CD4-positive, alpha-beta memory T cell (primary cell): ENCODE results near the gene CTSZ. TPM values are rescaled to one million over a fixed set of nuclear protein-coding genes. Genes with fewer than 3 reads are reported as not detected.

Experiments
- CTCF ChIA-PET: fragments of 350-600 bp; sonication (Branson Sonifier 250); formaldehyde crosslinking; loops from one replicate; lab custom pipeline; 2021; ENCODE audit warnings: inconsistent platforms; ENCODE audit not compliant: partially characterized antibody; lab: Charles Lee
- POLR2A ChIA-PET: fragments of 350-600 bp; sonication (Branson Sonifier 250); formaldehyde crosslinking; loops from one replicate; lab custom pipeline; 2021; ENCODE audit not compliant: partially characterized antibody; lab: Charles Lee
- DNase-seq, 5 donors: peaks; one replicate each; pipeline versions ENCODE4 v3.0.0 to v3.0.0-alpha.2; 2020 to 2022; ENCODE audit warnings: mixed read lengths in 1 of 5
- H3K27ac ChIP-seq: one replicate; pipeline ENCODE4 v1.7.0; 2013; ENCODE audit warnings: low read depth, low read length
- H3K27me3 ChIP-seq: 2 replicates; pipeline ENCODE4 v1.7.0; 2013; ENCODE audit warnings: mild to moderate bottlenecking, low read length, moderate library complexity; ENCODE audit not compliant: insufficient read depth
- H3K36me3 ChIP-seq: 2 replicates; pipeline ENCODE4 v1.7.0; 2013; ENCODE audit warnings: mild to moderate bottlenecking, low read length, moderate library complexity; ENCODE audit not compliant: insufficient read depth
- H3K4me1 ChIP-seq: 2 replicates; pipeline ENCODE4 v1.7.0; 2013; ENCODE audit warnings: mild to moderate bottlenecking, low read length, moderate library complexity; ENCODE audit not compliant: insufficient read depth
- H3K4me3 ChIP-seq, 2 donors: one replicate each; pipeline ENCODE4 v1.7.0; 2013; ENCODE audit warnings: low read length in 2 of 2, mild to moderate bottlenecking in 1 of 2
- H3K9me3 ChIP-seq, 2 donors: one replicate each; pipeline ENCODE4 v1.7.0; 2013; ENCODE audit warnings: low read length in 2 of 2, control low read depth in 1 of 2; ENCODE audit not compliant: control insufficient read depth in 1 of 2
- H3K27ac Mint-ChIP-seq, 7 donors: one replicate each; pipeline ENCODE4 v1.8.0; 2020 to 2021; ENCODE audit warnings: mixed read lengths in 7 of 7, mild to moderate bottlenecking in 6 of 7, inconsistent platforms in 3 of 7, moderate library complexity in 3 of 7
- H3K27me3 Mint-ChIP-seq, 2 donors: one replicate each; pipeline ENCODE4 v1.8.0; 2020 to 2021; ENCODE audit warnings: mixed read lengths in 2 of 2
- H3K36me3 Mint-ChIP-seq, 2 donors: one replicate each; pipeline ENCODE4 v1.8.0; 2020 to 2021; ENCODE audit warnings: mixed read lengths in 2 of 2, inconsistent platforms in 1 of 2, mild to moderate bottlenecking in 1 of 2
- H3K4me1 Mint-ChIP-seq, 4 donors: one replicate each; pipeline ENCODE4 v1.8.0; 2020 to 2021; ENCODE audit warnings: mixed read lengths in 4 of 4, mild to moderate bottlenecking in 1 of 4
- H3K4me3 Mint-ChIP-seq, 8 donors: one replicate each; pipeline ENCODE4 v1.8.0; 2020 to 2021; ENCODE audit warnings: mixed read lengths in 8 of 8, mild to moderate bottlenecking in 7 of 8, moderate library complexity in 6 of 8, inconsistent platforms in 3 of 8
- H3K9me3 Mint-ChIP-seq, 8 donors: one replicate each; pipeline ENCODE4 v1.8.0; 2020 to 2021; ENCODE audit warnings: mixed read lengths in 8 of 8, mild to moderate bottlenecking in 5 of 8, inconsistent platforms in 3 of 8, moderate library complexity in 1 of 8
- intact Hi-C: fragments of 100-400 bp; cut with micrococcal nuclease; formaldehyde crosslinking; loops from one replicate; pipeline ENCODE4 v1.15.1; 2023
- polyA plus RNA-seq, 2 donors: library from polyadenylated mRNA; unstranded; fragments of 300-500 nt; fragmentation: Illumina TruSeq; gene quantifications; one replicate each; pipeline ENCODE4 v1.2.3, GENCODE V29; 2021
- total RNA-seq, 2 experiments: library from RNA; stranded (reverse); gene quantifications; one replicate each; pipeline ENCODE4 v1.2.3, GENCODE V29; 2021

CTSZ gene
- total and polyA plus RNA-seq, 4 experiments from 2014 or later = 0.76 to 37.3 (median 19.1) TPM

DNA sequence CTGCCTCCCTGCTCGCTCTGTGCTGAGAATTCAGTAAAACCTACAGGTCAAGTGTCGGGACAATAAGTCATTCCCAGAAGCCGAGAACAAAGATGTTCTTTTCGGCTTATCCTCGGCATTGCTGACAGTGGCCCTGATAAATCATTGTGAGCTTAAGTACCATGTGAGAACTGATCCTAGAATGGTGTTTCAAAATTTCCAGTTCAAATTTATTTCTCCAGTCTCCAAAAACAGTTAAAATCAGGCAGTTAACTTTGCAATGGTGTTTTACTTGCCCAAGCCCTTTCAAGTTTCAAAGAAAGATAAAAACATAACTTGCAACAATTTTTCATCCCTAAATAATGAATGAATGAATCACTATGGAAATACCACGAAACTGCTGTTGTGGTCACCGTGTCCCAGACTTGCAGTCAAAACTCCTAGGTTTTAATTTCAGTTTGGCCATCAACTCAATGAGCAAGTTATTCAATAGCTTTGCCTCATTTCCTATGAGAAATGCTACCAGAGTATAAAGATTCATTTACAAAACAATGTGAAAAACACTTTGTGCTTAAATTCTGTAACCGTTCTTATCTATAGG lies 20.8 kb upstream of the CTSZ start:
- Histone ChIP-seq H3K4me1 (peaks cover 59% of the 10 kb centered on the region), H3K27ac (no peak overlapping the region), H3K4me3 (no peak overlapping the region), H3K27me3 (no peaks in the 10 kb centered on the region), H3K36me3 (peaks cover 69% of the 10 kb centered on the region), H3K9me3 (no peaks in the 10 kb centered on the region)
- H3K36me3 Mint-ChIP-seq = peaks cover 65 to 83% of the 10 kb centered on the region in 2 donors
- ChIA-PET CTCF (no interaction called here), POLR2A (no interaction called here)
- H3K4me3 Mint-ChIP-seq = peak overlapping the region in 2 of 8 donors; percentile 11 to 26
- peaks cover 48 to 73% (median 60%) of the 10 kb centered on the region in 4 donors for H3K4me1 Mint-ChIP-seq
- peaks cover 0 to 2% (median 0%) of the 10 kb centered on the region in 8 donors for H3K9me3 Mint-ChIP-seq
- no peak for DNase-seq
- no peaks in the 10 kb centered on the region for H3K27me3 Mint-ChIP-seq
- intact Hi-C loops = no loop called here
- peak overlapping the region in 3 of 7 donors; percentile 31 to 86 (median 44) for H3K27ac Mint-ChIP-seq

GRCh38 chr20:59026904-59027740 lies 20.1 kb upstream of the CTSZ start:
- Mint-ChIP-seq H3K9me3 (peaks cover 0 to 1% (median 0%) of the 10 kb centered on the region in 8 donors), H3K4me1 (peaks cover 48 to 69% (median 57%) of the 10 kb centered on the region in 4 donors), H3K36me3 (peaks cover 71 to 87% of the 10 kb centered on the region in 2 donors), H3K27ac (peak overlapping the region in 6 of 7 donors; percentile 26 to 44 (median 36)), H3K4me3 (peak overlapping the region in 5 of 8 donors; percentile 0 to 33 (median 11)), H3K27me3 (no peaks in the 10 kb centered on the region)
- ChIA-PET CTCF (interaction anchor here (1.9 kb wide), 1 partner anchor 160 kb away, joined by 4 read pairs; no protein-coding TSS in a partner anchor), POLR2A (no interaction called here)
- Histone ChIP-seq H3K27ac (no peak overlapping the region), H3K4me3 (no peak overlapping the region), H3K36me3 (peaks cover 75% of the 10 kb centered on the region), H3K9me3 (no peaks in the 10 kb centered on the region), H3K4me1 (peaks cover 55% of the 10 kb centered on the region), H3K27me3 (no peaks in the 10 kb centered on the region)
- intact Hi-C loops = no loop called here
- no peak for DNase-seq

DNA sequence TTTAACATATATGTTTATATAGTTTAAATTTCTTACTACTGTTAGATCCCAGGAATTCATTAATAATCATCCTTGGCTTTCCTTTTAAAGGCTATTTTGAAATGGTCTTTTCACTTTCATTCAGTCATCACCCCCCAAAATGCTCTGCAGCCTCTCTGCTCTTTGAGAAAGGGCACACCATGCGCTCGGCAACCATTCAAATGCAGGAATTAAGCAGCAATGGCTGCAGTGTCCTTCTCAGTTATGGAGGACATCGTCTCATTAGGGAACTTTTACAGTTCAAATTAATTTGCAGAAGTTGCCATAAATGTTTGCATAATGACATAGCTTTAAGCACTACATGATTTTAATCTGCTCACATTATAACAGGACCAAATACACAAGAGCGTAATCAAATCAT lies 18.5 kb upstream of the CTSZ start:
- H3K4me3 Mint-ChIP-seq = no peak overlapping the region
- no peaks in the 10 kb centered on the region for H3K27me3 ChIP-seq
- no peaks in the 10 kb centered on the region for H3K9me3 ChIP-seq
- DNase-seq = no peak
- H3K36me3 ChIP-seq = peaks cover 79% of the 10 kb centered on the region
- H3K9me3 Mint-ChIP-seq = no peaks in the 10 kb centered on the region
- POLR2A ChIA-PET = no interaction called here
- intact Hi-C loops = no loop called here
- H3K27ac Mint-ChIP-seq = peak overlapping the region in 1 of 7 donors; percentile 42
- H3K27ac ChIP-seq = no peak overlapping the region
- no peak overlapping the region for H3K4me3 ChIP-seq
- peaks cover 45% of the 10 kb centered on the region for H3K4me1 ChIP-seq
- peaks cover 67 to 79% of the 10 kb centered on the region in 2 donors for H3K36me3 Mint-ChIP-seq
- CTCF ChIA-PET = interaction anchor here (1.9 kb wide), 1 partner anchor 158 kb away, joined by 4 read pairs; no protein-coding TSS in a partner anchor
- H3K27me3 Mint-ChIP-seq = no peaks in the 10 kb centered on the region
- H3K4me1 Mint-ChIP-seq = peaks cover 41 to 59% (median 47%) of the 10 kb centered on the region in 4 donors

DNA sequence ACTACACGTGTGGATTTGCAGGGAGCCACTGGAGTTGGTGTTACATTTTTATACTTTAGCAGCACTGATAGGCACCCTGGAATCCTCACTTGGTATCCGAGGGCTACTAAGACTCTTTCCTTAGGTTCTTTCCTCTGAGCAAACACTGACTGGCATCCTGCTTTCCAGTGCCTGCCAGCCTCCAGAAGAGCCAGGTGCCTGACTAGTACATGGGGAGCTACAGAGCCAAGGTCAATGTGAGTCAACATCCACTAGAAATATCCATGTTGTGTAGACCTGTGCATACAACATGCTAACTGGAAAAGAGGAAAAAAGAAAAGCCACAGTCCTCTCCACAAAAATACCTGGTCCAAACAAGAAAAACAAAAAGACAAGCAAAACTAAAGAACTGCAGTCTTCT lies 18.0 kb upstream of the CTSZ start:
- Mint-ChIP-seq H3K9me3 (no peaks in the 10 kb centered on the region), H3K36me3 (peaks cover 64 to 75% of the 10 kb centered on the region in 2 donors), H3K4me1 (peaks cover 37 to 55% (median 43%) of the 10 kb centered on the region in 4 donors), H3K27me3 (no peaks in the 10 kb centered on the region), H3K4me3 (no peak overlapping the region), H3K27ac (peak overlapping the region in 1 of 7 donors; percentile 42)
- Histone ChIP-seq H3K4me3 (no peak overlapping the region), H3K27ac (no peak overlapping the region), H3K36me3 (peaks cover 77% of the 10 kb centered on the region), H3K9me3 (no peaks in the 10 kb centered on the region), H3K4me1 (peaks cover 41% of the 10 kb centered on the region), H3K27me3 (no peaks in the 10 kb centered on the region)
- ChIA-PET POLR2A (interaction anchor here (0.9 kb wide), 1 partner anchor 20 kb away, joined by 3 read pairs; no protein-coding TSS in a partner anchor), CTCF (interaction anchor here (1.9 kb wide), 1 partner anchor 158 kb away, joined by 4 read pairs; no protein-coding TSS in a partner anchor)
- no peak for DNase-seq
- intact Hi-C loops = no loop called here

DNA sequence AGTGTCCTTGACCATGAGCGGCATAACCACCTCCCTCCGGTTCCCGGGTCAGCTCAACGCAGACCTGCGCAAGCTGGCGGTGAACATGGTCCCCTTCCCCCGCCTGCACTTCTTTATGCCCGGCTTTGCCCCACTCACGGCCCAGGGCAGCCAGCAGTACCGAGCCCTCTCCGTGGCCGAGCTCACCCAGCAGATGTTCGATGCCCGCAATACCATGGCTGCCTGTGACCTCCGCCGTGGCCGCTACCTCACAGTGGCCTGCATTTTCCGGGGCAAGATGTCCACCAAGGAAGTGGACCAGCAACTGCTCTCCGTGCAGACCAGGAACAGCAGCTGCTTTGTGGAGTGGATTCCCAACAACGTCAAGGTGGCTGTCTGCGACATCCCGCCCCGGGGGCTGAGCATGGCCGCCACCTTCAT lies 17.1 kb upstream of the CTSZ start:
- no peak overlapping the region for H3K4me3 Mint-ChIP-seq
- Histone ChIP-seq H3K4me1 (peaks cover 31% of the 10 kb centered on the region), H3K27me3 (no peaks in the 10 kb centered on the region), H3K27ac (no peak overlapping the region), H3K36me3 (peaks cover 68% of the 10 kb centered on the region), H3K9me3 (no peaks in the 10 kb centered on the region), H3K4me3 (no peak overlapping the region)
- intact Hi-C loops = no loop called here
- H3K27me3 Mint-ChIP-seq = no peaks in the 10 kb centered on the region
- POLR2A ChIA-PET = interaction anchor here (0.9 kb wide), 1 partner anchor 19 kb away, joined by 3 read pairs; no protein-coding TSS in a partner anchor
- H3K4me1 Mint-ChIP-seq = peaks cover 30 to 46% (median 35%) of the 10 kb centered on the region in 4 donors
- no peaks in the 10 kb centered on the region for H3K9me3 Mint-ChIP-seq
- no peak overlapping the region for H3K27ac Mint-ChIP-seq
- peaks cover 56 to 66% of the 10 kb centered on the region in 2 donors for H3K36me3 Mint-ChIP-seq
- CTCF ChIA-PET = no interaction called here
- DNase-seq = peak in 1 of 5 donors; percentile 19

DNA sequence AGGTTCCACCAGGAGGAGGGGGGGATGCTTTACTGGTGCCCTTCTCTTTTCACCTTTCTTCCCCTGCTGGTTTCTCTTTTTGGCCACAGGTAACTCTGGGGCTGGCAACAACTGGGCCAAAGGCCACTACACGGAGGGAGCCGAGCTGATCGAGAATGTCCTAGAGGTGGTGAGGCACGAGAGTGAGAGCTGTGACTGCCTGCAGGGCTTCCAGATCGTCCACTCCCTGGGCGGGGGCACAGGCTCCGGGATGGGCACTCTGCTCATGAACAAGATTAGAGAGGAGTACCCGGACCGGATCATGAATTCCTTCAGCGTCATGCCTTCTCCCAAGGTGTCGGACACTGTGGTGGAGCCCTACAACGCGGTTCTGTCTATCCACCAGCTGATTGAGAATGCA lies 16.6 kb upstream of the CTSZ start:
- Histone ChIP-seq H3K4me3 (no peak overlapping the region), H3K27me3 (no peaks in the 10 kb centered on the region), H3K4me1 (peaks cover 26% of the 10 kb centered on the region), H3K36me3 (peaks cover 62% of the 10 kb centered on the region), H3K9me3 (no peaks in the 10 kb centered on the region), H3K27ac (no peak overlapping the region)
- DNase-seq = no peak
- ChIA-PET POLR2A (interaction anchor here (1.0 kb wide), 1 partner anchor 8 kb away, joined by 4 read pairs; the partner anchor contains the start of gene ATP5F1E), CTCF (no interaction called here)
- Mint-ChIP-seq H3K27me3 (no peaks in the 10 kb centered on the region), H3K27ac (peak overlapping the region in 1 of 7 donors; percentile 18), H3K4me1 (peaks cover 24 to 41% (median 31%) of the 10 kb centered on the region in 4 donors), H3K36me3 (peaks cover 51 to 63% of the 10 kb centered on the region in 2 donors), H3K9me3 (no peaks in the 10 kb centered on the region), H3K4me3 (no peak overlapping the region)
- intact Hi-C loops = no loop called here

GRCh38 chr20:59022754-59023153 lies 15.7 kb upstream of the CTSZ start:
- CTCF ChIA-PET = no interaction called here
- Histone ChIP-seq H3K4me1 (peaks cover 18% of the 10 kb centered on the region), H3K27me3 (no peaks in the 10 kb centered on the region), H3K4me3 (no peak overlapping the region), H3K9me3 (no peaks in the 10 kb centered on the region), H3K36me3 (peaks cover 58% of the 10 kb centered on the region), H3K27ac (no peak overlapping the region)
- H3K4me3 Mint-ChIP-seq = no peak overlapping the region
- DNase-seq = no peak
- peaks cover 44 to 55% of the 10 kb centered on the region in 2 donors for H3K36me3 Mint-ChIP-seq
- POLR2A ChIA-PET = interaction anchor here (1.0 kb wide), 1 partner anchor 9 kb away, joined by 4 read pairs; the partner anchor contains the start of gene ATP5F1E
- no peaks in the 10 kb centered on the region for H3K27me3 Mint-ChIP-seq
- peaks cover 19 to 35% (median 24%) of the 10 kb centered on the region in 4 donors for H3K4me1 Mint-ChIP-seq
- H3K27ac Mint-ChIP-seq = peak overlapping the region in 1 of 7 donors; percentile 19
- H3K9me3 Mint-ChIP-seq = no peaks in the 10 kb centered on the region
- intact Hi-C loops = no loop called here
